Erythroblast (primary cell): ENCODE results near the gene PTPRD.

Experiments used
- DNase-seq, 2 experiments: peaks; one replicate each; lab custom pipeline; 2025; lab: John Stamatoyannopoulos, UW
- GATA1 ChIP-seq: IDR thresholded peaks from 2 replicates; pipeline ENCODE4 v1.6.1; 2011; ENCODE audit warnings: low read depth, mild to moderate bottlenecking, control low read depth, low read length, moderate library complexity
- POLR2A ChIP-seq: IDR thresholded peaks from 2 replicates; pipeline ENCODE4 v1.6.1; 2011; ENCODE audit warnings: mild to moderate bottlenecking, low read length

The PTPRD gene

GRCh38 chr9:10015755-10016154, 597.0 kb downstream of the PTPRD start:
- no peak for DNase-seq
- TF ChIP-seq POLR2A (no peak), GATA1 (no peak)

DNA sequence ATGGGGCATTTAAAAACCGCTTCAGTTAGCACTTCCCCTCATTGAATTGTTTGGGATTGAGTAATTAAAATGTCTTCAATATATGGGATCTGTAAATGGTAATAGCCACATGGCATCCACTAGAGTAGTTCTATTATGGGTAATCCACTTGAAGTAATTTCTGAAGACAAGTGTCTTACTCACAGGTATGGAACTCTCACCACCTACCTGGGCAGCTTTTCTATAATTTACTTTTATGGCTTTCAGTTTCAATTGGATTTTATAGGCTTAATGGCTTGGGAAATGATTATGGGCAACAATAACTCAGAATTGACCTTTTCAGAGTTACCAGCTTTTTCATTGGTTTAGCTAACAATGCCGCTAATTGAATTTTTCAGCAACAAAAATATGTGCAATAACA, 597.9 kb downstream of the PTPRD start:
- no peak for DNase-seq
- TF ChIP-seq GATA1 (no peak), POLR2A (no peak)

- TF ChIP-seq GATA1, result no peak
- no peak for TF ChIP-seq POLR2A
- DNase-seq, result no peak
Measured at GRCh38 chr9:10009401-10009800, 603.4 kb downstream of the PTPRD start.

- DNase-seq, result no peak
- no peak for TF ChIP-seq GATA1
- no peak for TF ChIP-seq POLR2A
Measured at GRCh38 chr9:10008101-10008799, 604.6 kb downstream of the PTPRD start.

GRCh38 chr9:10007356-10007755, 605.4 kb downstream of the PTPRD start:
- no peak for DNase-seq
- no peak for TF ChIP-seq POLR2A
- no peak for TF ChIP-seq GATA1

DNA sequence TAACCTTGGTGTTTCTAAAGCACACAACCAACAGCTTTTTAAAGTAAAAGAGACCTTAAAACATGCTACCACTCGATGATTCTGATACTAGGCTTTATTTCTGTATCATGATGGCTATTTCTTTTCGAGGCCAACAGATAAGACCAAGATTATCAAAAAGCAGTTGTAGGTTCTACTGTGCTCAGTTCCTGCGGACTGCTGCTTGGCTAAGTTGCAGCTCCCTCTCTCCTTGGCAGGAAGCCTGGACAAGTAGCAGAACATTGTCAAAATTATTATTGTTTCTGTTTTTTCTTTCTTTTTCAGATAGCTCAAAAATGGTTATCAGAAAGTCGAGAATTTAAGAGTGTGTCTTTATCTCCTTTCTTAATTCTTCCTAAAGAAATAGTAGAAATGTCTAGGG, 607.6 kb downstream of the PTPRD start:
- DNase-seq, result no peak
- TF ChIP-seq POLR2A (no peak), GATA1 (no peak)

- no peak for TF ChIP-seq POLR2A
- TF ChIP-seq GATA1, result no peak
- no peak for DNase-seq
Measured at GRCh38 chr9:10003047-10003446, 609.8 kb downstream of the PTPRD start.

- peak in 1 of 2 experiments; percentile 1 for DNase-seq
- no peak for TF ChIP-seq POLR2A
- TF ChIP-seq GATA1, result no peak
Measured at GRCh38 chr9:10000669-10001068, 612.1 kb downstream of the PTPRD start.

- TF ChIP-seq POLR2A (no peak), GATA1 (no peak)
- DNase-seq, result peak; percentile 63 to 66
Measured at GRCh38 chr9:9998491-9999287, 614.1 kb downstream of the PTPRD start.

- DNase-seq, result no peak
- TF ChIP-seq GATA1 (no peak), POLR2A (no peak)
Measured at GRCh38 chr9:9997585-9997984, 615.2 kb downstream of the PTPRD start.

GRCh38 chr9:9996259-9996658, 616.5 kb downstream of the PTPRD start:
- TF ChIP-seq GATA1 (no peak), POLR2A (no peak)
- DNase-seq, result no peak

GRCh38 chr9:9992936-9993335, 619.9 kb downstream of the PTPRD start:
- DNase-seq, result no peak
- TF ChIP-seq POLR2A (no peak), GATA1 (no peak)

- TF ChIP-seq GATA1 (no peak), POLR2A (no peak)
- no peak for DNase-seq
Measured at GRCh38 chr9:9973062-9973461, 639.7 kb downstream of the PTPRD start.

- DNase-seq, result no peak
- TF ChIP-seq POLR2A (no peak), GATA1 (no peak)
Measured at GRCh38 chr9:9970514-9970913, 642.3 kb downstream of the PTPRD start.
